ENCODE data around the gene SLC11A1.

SLC11A1 gene, protein sequence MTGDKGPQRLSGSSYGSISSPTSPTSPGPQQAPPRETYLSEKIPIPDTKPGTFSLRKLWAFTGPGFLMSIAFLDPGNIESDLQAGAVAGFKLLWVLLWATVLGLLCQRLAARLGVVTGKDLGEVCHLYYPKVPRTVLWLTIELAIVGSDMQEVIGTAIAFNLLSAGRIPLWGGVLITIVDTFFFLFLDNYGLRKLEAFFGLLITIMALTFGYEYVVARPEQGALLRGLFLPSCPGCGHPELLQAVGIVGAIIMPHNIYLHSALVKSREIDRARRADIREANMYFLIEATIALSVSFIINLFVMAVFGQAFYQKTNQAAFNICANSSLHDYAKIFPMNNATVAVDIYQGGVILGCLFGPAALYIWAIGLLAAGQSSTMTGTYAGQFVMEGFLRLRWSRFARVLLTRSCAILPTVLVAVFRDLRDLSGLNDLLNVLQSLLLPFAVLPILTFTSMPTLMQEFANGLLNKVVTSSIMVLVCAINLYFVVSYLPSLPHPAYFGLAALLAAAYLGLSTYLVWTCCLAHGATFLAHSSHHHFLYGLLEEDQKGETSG
- 0.83 to 2.7 (median 1.3) reads per million in 4 donors for total RNA-seq

DNA sequence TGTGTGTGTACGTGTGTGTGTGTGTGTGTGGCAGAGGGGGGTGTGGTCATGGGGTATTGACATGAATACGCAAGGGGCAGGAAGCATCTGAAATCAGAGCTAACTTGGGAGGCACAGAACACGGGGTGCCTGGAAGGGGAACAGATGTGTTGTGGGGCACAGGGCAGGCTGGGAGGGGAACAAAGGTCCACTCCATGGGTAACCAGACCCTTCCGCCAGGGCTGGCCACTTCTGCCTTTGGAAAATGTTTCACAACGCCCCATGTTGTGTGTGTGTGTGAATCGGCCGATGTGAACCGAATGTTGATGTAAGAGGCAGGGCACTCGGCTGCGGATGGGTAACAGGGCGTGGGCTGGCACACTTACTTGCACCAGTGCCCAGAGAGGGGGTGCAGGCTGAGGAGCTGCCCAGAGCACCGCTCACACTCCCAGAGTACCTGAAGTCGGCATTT, at the start of gene SLC11A1:
TSS of gene SLC11A1 (plus strand) at position 358 of the 451 bp plus-strand sequence. CDS start 96 bp downstream, outside the sequence.
- no peak for DNase-seq

DNA sequence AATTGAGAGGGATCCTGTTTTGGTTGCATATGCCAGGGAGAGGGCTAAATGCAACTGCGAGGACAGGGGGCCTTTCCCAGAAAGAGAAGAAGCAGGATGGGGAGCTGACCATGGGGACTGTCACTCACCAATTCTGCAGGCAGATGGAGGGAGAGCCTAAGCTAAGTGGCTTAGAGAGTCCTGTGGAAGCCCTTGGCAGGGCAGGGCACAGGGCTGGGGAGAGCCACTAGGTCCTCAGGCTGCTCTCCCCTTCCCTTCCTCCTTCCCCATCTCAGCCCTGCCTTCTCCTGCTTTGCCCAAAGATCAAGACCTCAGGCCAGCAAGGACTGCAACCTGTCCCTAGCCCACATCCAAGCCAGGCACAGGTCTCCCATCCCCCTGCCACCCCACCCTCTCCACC, 49.8 kb upstream of the SLC11A1 start:
- no peak for DNase-seq

DNA sequence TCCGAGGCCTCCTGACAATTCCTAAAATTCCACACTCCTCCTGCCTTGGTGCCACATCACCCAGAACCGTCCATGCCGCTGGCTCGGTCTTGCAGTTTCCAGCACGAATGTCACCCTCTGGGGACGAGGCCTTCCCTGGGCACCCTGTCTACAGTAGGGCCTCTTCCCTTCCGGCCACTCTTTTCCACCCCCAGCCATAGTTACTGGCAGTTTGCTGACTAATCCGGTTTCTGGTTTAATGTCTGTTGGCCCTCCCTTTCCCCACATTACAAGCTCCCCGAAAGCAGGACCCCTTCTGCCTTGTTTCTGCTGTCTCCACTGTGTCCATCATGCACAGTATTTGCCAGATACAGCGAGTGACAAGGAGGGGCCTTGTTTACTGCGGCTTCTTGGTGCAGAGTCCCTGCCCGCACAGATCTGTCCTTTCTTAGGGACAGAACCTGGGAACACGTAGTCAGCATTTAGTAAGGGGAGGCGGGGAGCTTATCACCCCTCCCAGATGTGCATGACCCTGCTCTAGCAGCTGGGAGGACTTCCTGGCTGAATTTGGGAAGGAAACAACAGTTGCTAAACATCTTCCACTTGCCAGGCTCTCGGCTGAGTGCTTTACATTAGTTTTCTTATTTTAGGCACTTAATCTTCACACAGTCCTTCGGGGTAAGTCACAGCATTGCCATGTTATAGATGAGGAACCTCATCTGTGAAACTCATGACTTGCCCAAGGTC, 49.0 kb upstream of the SLC11A1 start:
- DNase-seq: no peak

DNA sequence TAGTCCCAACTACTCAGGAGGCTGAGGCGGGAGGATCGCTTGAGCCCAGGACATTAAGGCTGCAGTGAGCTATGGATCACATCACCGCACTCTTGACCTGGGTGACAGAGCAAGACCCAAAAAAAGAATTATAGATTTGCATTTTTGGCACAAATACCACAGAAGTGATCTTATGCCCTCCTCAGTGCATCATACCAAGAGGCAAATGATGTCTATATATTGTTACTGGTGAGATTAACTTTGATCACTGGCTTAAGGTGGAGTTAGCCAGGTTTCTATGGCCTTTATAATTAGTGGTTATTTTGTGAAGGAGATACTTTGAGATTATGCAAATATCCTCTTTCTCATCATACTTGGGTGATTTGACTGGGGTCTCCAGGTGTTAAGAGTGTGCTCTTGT, 47.5 kb upstream of the SLC11A1 start:
- no peak for DNase-seq

DNA sequence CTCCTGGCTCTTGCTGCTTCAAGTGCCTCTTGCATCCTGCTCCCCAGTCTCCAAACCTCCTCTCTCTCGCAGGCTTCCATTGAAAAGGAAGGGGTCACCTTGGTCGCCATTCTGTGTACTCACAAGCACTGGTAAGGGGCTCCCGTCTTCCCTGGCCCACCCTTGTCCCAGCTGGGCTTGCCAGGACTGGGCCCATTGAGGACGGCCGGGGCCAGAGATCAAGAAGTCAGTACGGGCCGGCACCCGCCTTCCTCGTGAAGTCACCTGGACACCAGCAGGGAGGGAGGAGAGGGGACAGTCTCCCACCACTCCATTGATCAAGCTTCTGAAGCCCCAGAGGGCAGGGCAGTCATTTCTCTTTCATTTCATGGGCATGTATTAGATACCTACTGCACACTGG, 41.4 kb upstream of the SLC11A1 start:
- no peak for DNase-seq

DNA sequence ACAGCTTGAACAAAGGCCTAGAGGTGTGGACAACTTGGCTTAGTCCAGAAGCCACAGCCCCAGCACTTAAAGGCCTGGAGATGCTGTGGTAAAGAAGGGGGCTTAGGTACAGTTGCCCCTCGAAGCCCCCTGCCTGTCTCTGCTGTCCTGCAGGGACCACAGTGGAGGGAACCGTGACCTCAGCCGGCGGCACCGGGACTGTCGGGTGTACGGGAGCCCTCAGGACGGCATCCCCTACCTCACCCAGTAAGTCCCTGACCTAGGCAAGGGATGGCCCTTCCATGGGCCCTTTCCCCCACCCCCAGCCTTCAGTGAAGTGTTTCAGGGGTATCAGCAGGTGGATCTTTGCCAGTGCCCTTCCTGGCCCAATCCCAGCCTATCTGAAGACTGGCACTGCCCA, 40.7 kb upstream of the SLC11A1 start:
- no peak for DNase-seq

DNA sequence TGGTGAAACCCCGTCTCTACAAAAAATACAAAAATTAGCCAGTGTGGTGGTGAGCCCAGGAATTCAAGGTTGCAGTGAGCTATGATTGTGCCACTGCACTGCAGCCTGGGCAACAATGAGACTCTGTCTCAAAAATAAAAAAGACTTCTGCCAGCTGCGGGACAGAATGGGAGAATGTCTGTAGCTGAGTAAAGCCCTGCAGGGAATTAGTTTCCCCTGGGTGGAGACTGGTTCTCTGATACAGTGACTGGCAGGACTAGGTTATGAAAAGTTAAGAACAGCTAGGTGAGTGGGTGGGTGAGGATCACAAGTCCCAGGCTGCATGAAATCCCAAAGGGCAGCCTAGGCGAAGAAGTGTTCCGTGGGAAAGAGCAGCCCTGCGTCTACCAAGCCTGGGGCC, 39.2 kb upstream of the SLC11A1 start:
- DNase-seq: no peak

DNA sequence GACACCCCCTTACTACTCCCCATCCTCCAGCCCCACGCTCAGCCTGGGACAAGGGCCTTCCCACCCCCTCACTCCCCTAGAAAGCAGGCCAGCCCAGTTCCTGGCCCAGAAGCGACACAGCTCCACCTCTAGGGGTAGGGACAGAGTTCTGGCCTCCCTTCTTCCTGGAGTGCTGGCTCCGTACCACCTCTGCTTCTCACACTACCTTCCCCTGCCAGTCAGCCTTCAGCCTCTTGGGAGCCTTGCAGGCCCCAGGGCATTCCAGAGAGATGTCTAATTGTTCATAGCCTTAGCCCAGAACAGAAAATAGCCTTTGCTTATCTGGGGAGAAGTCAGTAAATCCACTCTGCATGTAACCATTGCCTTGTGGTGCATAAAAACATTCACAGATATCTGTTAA, 38.5 kb upstream of the SLC11A1 start:
- DNase-seq: no peak

DNA sequence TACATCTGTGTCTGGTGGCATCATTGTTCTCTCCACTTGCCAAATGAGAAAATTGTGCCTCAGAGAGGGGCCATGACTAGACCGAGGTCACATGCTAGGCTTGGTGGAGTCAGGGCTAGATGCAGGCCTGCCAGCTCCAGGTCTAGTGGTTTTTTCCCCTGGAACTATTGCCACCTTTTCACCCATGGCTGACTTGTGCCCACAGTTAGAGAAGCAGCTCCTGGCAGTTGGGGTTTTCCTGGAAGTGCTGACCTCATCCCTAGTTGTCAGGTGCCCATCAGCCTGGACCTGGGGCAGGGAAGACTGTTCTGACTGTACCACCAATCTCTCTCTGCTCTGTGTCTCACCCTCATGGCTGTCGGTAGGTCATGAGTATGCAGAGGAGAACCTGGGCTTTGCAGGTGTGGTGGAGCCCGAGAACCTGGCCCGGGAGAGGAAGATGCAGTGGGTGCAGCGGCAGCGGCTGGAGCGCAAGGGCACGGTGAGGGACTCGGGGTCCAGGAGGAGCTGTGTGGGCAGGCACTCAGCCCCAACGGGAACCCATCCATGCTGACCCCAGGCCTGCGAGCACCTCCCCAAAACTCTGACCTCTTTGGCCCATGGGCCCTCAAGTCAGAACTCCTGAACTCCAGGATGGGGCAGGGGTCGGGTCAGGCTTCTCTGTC, 37.9 kb upstream of the SLC11A1 start:
- DNase-seq: no peak

DNA sequence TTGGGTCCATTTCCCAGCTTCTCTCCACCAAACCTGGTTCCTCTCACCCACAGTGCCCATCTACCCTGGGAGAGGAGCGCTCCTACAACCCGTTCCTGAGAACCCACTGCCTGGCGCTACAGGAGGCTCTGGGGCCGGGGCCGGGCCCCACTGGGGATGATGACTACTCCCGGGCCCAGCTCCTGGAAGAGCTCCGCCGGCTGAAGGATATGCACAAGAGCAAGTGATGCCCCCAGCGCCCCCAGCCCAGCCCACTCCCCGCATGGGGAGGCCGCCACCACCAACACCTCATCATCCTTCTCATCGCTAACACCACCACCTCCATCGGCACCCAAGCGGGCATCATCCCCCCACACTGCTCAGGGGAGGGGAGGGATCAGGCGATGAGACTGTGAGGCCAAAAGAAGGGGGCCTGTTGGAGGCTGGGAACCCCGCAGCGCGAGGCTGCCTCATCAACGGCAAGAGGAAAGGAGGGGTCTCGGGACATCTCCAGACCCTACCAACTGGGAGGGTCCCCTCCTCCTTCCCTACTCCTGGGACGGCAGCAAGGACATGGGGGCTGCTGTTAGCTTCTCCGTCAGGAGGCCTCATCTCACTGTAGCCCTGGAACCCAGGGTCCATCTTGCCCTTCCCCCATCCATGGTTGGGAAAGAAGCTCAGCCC, 37.2 kb upstream of the SLC11A1 start:
- no peak for DNase-seq

DNA sequence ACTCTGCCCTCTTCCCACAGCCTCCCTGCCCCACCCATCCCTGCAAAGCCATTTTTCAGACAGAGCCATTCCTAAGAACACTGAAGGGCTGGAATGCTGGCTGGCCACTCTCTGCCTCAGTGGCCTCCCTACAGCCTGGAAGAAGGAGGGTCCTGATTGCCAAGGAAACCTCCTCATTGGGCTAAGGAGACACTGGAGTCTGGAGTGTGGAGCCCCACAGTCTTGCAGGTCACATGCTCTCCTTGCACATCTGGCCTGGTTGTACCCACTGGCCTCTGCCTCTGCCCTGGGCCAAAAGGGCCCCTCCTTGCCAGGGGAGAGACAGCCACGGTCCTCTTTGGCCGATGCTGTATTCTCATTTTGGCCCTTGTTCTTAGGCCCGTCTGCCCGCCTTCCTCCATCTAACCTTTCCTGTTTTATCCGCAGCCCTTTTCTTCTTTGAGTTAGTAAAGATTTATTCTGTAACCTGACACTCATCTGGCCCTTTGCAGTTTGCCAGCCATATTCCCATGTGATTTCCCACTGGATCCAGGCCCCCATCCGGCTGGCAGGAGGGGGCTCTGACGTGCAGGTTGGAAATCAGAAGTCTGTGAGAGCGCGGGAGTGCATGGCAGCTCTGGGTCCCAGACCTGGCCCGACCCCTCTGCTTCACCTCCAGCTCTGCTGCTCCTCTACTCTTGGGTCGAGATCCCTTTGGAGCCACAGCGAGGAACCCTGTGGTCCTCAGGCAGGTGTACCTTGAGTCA, 36.4 kb upstream of the SLC11A1 start:
- no peak for DNase-seq

DNA sequence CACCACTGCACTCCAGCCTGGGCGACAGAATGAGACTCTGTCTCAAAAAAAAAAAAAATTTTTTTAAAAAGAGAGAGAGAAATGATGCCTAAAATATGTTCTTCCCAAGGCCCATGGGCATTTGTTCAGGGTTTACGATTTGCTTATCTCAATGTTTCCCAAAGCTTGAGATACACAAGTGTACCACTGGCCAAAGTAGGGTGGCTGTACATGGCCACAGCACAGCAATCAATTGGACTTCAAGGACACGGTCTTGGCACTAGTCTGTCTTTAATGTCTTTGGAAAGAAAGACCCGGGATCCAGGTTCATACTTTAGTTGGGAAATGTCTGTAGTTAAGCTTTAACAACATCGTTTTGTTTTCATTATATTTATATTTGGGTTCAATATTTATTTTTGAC, 34.9 kb upstream of the SLC11A1 start:
- DNase-seq: no peak

DNA sequence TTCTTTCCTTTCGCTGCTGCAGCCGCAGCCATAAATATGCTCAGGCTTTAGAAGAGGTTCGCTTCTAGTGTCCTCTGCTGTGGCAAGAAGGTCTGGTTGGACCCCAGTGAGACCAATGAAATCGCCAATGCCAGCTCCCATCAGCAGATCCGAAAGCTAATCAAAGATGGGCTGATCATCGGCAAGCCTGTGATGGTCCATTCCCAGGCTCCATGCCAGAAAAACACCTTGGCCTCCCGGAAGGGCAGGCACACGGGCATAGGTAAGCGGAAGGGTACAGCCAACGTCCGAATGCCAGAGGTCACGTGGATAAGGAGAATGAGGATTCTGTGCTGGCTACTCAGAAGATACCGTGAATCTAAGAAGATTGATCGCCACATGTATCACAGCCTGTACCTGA, 28.0 kb upstream of the SLC11A1 start:
- DNase-seq: no peak

DNA sequence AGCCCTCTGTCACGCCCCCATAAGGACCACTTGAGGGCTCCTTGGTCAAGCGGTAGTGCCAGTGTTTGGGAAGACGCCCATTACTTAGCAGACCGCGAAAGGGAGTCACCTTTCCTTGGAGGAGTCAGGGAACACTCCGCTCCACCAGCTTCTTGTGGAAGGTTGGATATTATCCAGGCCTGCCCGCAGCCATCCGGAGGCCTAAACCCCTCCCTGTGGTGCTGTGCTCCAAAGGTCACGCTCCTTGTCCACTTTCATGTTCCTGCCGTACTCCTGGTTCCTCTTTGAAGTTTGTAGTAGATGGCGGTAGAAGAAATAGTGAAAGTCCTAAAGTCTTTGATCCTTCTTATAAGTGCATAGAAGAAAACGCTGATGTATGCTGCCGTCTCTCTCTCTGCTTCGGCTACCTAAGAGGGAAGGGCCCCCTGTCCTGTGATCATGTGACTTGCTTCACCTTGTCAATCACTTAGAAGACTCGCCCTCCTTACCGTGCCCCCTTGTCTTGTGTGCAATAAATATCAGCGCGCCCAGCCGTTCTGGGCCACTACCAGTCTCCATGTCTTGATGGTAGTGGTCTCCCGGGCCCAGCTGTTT, 27.1 kb upstream of the SLC11A1 start:
- DNase-seq: no peak

DNA sequence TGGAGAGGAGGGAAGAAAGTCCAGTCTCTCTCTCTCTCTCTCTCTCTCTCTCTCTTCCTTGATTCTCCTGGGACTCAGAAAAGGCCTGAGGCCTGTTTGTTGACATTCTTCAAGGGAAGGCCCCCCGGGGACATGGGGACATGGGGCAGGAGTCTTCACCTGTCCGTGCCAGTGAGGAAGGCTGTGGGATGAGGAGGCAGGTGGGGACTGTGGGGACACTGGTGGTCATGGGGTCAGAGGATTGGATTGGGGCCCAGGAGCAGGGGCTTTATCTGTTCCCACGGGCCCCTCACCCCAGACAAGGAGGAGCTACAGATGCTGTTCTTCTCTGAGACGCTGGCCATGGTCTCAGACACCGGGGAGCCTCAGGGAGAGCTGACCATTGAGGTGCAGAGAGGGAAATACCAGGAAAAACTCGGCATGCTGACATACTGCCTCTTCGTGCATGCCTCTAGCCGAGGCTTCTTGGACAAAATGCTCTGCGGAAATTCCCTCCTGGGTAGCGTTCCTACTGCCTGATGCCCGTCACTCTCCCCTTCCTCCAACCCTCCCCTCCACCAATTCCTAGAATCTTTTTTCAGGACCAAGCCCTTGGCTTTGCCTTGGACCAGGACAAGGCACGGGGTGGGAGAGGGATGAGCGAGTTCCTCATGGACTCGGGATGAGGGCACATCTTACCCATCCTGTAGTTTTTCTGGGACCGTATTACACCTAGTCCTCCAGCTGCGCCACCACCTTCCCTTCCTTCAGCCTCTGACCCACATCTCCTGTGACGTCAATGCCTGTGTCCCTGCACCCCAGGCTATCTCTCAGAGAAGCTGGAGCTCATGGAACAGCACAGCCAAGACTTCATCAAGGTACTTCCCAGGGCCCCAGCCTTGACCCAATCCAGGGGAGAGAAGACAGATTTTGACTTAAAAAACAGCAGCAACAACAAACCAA, 24.6 kb upstream of the SLC11A1 start:
- no peak for DNase-seq

DNA sequence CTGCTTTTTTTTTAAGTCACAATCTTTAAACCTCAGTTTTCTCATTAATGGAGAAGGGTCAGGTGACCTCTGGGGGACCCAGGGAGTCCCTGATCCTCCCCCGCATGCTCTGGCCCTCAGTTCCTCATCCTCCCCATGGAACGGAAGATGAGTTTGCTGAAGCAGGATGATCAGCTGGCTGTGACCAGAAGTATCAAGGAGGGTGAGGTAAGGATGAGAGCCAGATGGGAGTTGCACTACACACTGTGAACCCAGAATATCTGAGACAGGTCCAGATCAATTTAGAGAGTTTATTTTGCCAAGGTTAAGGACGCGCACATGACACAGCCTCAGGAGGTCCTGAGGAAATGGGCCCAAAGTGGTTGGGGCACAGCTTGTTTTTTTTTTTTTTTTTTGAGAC, 21.6 kb upstream of the SLC11A1 start:
- no peak for DNase-seq

DNA sequence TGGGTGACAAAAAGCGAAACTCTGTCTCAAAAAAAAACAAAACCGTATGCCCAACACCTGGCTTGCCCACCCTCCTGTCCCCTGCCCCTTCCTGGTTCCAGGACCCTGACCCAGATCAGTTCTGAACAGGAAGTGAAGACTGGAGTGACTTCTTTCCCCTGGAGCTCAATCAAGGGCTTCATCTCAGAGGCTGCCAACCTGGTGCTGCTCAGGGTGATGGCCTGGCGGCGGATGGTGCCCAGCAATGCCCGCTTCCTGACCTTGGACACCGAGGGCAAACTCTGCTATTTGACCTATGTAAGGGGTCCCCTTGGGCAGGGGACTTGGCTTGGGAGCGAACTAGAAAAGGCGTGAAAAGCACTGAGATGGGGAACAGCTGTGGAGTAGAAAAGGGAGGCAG, 19.5 kb upstream of the SLC11A1 start:
- DNase-seq: no peak

DNA sequence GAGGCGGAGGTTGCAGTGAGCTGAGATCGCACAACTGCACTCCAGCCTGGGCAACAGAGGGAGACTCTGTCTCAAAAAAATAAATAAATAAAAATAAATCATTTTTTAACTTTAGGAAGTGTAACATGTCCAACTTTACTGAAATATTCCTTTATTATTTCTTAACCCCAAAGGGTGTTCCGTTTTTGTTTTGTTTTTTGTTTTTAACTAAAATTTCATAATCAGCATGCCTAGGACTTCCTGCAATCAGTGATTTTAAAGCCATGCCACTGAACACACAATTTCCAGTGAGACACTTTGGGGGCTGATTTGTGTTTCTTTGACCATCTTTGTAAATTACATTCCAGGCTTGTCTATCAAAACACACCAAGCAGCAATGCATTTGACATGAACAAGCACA, 18.3 kb upstream of the SLC11A1 start:
- DNase-seq: no peak

DNA sequence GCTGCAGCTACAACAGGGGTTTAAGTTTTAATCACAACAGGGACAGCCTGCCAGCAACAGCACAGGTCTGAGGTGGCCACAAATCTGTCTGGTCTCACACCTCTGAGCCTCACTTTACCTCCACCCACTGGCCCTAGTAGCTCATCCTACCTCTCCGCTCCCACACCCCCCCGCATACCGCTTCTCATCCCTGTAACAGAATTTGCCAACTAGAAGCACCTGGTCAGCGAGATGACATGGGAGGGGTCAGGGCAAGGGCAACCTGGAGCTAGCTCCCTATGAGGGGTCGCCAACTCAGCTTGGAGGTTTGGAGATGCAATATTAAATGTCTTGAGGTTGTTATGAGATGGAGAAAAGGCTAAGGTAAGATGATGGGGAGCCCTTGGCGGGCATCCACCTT, 17.9 kb upstream of the SLC11A1 start:
- no peak for DNase-seq

DNA sequence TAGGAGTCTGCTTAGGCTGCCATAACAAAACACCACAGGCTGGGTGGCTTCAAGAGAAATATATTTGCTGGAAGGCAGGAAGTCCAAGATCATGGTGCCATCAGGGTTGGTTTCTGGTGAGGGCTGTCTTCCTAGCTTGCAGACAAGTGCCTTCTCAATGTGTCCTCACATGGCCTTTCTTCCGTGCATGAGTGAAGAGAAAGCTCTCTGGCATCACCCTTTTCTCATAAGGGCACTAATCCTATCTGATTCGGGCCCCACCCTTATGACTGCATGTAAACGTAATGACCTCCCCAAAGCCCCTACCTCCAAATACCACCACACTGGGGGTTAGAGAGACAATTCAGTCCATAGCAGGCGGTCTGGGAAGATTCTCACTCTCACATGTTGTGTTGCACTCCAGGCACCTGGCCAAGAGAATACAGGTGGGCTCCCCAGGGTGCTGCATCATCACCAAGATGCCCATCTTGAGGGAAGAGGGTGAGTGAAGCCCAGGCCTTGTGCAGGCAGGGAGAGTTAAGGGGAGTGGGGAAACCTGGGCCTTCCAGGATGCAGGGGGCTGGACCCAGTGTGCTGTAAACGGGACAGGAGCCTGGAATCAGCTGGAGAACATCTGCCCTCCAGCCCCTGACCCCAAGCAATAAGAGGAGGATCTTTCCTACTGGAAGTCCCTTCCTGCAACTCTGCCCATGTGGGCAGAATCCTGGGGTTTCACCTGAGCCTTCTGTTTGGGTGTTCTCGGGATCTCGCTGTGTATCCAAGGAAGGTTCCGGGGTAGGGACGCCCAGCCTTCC, 15.3 kb upstream of the SLC11A1 start:
- no peak for DNase-seq

All from T-helper 1 cell (primary cell).